NCI-H524 (cell line): ENCODE measurements around the gene NLRP8.
"Not testable (repeated sequence)": the region's sequence is repeated elsewhere in the genome, so short reads cannot be mapped to it uniquely, and the experiment has no call there.

Experiments used
- DNase-seq, 2 experiments: peaks; one replicate each; lab custom pipeline; 2025; lab: John Stamatoyannopoulos, UW

Gene NLRP8

GRCh38 chr19:55947532-55947931, at the start of gene NLRP8:
NLRP8 (plus strand) TSS chr19:55947832.
- no peak for DNase-seq

GRCh38 chr19:55898911-55899310, 48.7 kb upstream of the NLRP8 start:
- no peak for DNase-seq

- no peak for DNase-seq
Measured at GRCh38 chr19:55901369-55902079, 46.1 kb upstream of the NLRP8 start.

- DNase-seq: no peak
Measured at GRCh38 chr19:55902080-55902751, 45.4 kb upstream of the NLRP8 start.

GRCh38 chr19:55907286-55907685, 40.3 kb upstream of the NLRP8 start:
- DNase-seq: no peak

- no peak for DNase-seq
Measured at GRCh38 chr19:55907746-55908145, 39.9 kb upstream of the NLRP8 start.

GRCh38 chr19:55909801-55910200, 37.8 kb upstream of the NLRP8 start:
- DNase-seq: no peak

GRCh38 chr19:55912916-55913315, 34.7 kb upstream of the NLRP8 start:
- DNase-seq: no peak

GRCh38 chr19:55913643-55914268, 33.9 kb upstream of the NLRP8 start:
- no peak for DNase-seq

GRCh38 chr19:55923556-55923955, 24.1 kb upstream of the NLRP8 start:
- DNase-seq: no peak

- no peak for DNase-seq
Measured at GRCh38 chr19:55927991-55928390, 19.6 kb upstream of the NLRP8 start.

- not testable (repeated sequence) for DNase-seq
Measured at GRCh38 chr19:55929258-55929657, 18.4 kb upstream of the NLRP8 start.

- DNase-seq: no peak
Measured at GRCh38 chr19:55930996-55931515, 16.6 kb upstream of the NLRP8 start.

- DNase-seq: no peak
Measured at GRCh38 chr19:55931936-55932386, 15.7 kb upstream of the NLRP8 start, which contains the start of gene NLRP13. NLRP13 (minus strand) TSS chr19:55932336; CDS start chr19:55932311, 25 bp downstream.

- no peak for DNase-seq
Measured at GRCh38 chr19:55935206-55935605, 12.4 kb upstream of the NLRP8 start.

GRCh38 chr19:55939206-55939605, 8.4 kb upstream of the NLRP8 start:
- no peak for DNase-seq

GRCh38 chr19:55940306-55940705, 7.3 kb upstream of the NLRP8 start:
- no peak for DNase-seq

GRCh38 chr19:55950566-55950965, 2.9 kb downstream of the NLRP8 start:
- DNase-seq: not testable (repeated sequence)

- DNase-seq: no peak
Measured at GRCh38 chr19:55956431-55956830, 8.8 kb downstream of the NLRP8 start.

- no peak for DNase-seq
Measured at GRCh38 chr19:55958356-55958755, 10.7 kb downstream of the NLRP8 start.

- no peak for DNase-seq
Measured at GRCh38 chr19:55959996-55960675, 12.5 kb downstream of the NLRP8 start.

GRCh38 chr19:55962186-55962585, 14.6 kb downstream of the NLRP8 start:
- no peak for DNase-seq
